Ectodermal cell (in vitro differentiated cells): ENCODE data around the gene MSMB.
"Not testable (repeated sequence)": the region's sequence is repeated elsewhere in the genome, so short reads cannot be mapped to it uniquely, and the experiment has no call there.

ENCODE experiments used
- H3K27ac ChIP-seq: 2 replicates; pipeline ENCODE4 v1.7.0; 2013; ENCODE audit warnings: mild to moderate bottlenecking, low read depth, low read length; ENCODE audit not compliant: insufficient read depth, poor library complexity, severe bottlenecking
- H3K27me3 ChIP-seq: 2 replicates; pipeline ENCODE4 v1.7.0; 2013; ENCODE audit warnings: mild to moderate bottlenecking, low read length; ENCODE audit not compliant: insufficient read depth, control insufficient read depth, poor library complexity, severe bottlenecking
- H3K36me3 ChIP-seq: one replicate; pipeline ENCODE4 v1.7.0; 2013; ENCODE audit warnings: low read length; ENCODE audit not compliant: control insufficient read depth, insufficient read depth
- H3K4me1 ChIP-seq: one replicate; pipeline ENCODE4 v1.7.0; 2013; ENCODE audit warnings: low read length; ENCODE audit not compliant: control insufficient read depth, insufficient read depth
- H3K4me3 ChIP-seq: 2 replicates; pipeline ENCODE4 v1.7.0; 2013; ENCODE audit warnings: low read depth, low read length, control low read depth; ENCODE audit not compliant: insufficient read depth
- H3K9me3 ChIP-seq: 2 replicates; pipeline ENCODE4 v1.7.0; 2013; ENCODE audit warnings: mild to moderate bottlenecking, low read length, moderate library complexity; ENCODE audit not compliant: control insufficient read depth
- WGBS, 2 experiments: methylation state at CpG; one replicate each; pipeline ENCODE4 v1.1.7; 2013; ENCODE audit warnings: missing lambda C conversion rate in 2 of 2; 5-methylcytosine and 5-hydroxymethylcytosine counted together

MSMB gene

GRCh38 chr10:46052791-46053375, 6.8 kb upstream of the MSMB start:
- WGBS, 2 experiments = 91 to 93% methylated on average over 5 to 6 of the region's 6 CpGs
- Histone ChIP-seq H3K4me1 (peaks cover 5% of the 10 kb centered on the region), H3K27ac (no peak overlapping the region), H3K36me3 (no peaks in the 10 kb centered on the region), H3K9me3 (no peaks in the 10 kb centered on the region), H3K27me3 (peaks cover 30% of the 10 kb centered on the region), H3K4me3 (no peak overlapping the region)

GRCh38 chr10:46052057-46052790, 6.2 kb upstream of the MSMB start:
- H3K27ac ChIP-seq = no peak overlapping the region
- H3K27me3 ChIP-seq = peaks cover 30% of the 10 kb centered on the region
- H3K4me3 ChIP-seq = no peak overlapping the region
- peaks cover 5% of the 10 kb centered on the region for H3K4me1 ChIP-seq
- WGBS, 2 experiments = 58 to 68% methylated on average over 6 of the region's 7 CpGs
- H3K9me3 ChIP-seq = no peaks in the 10 kb centered on the region
- no peaks in the 10 kb centered on the region for H3K36me3 ChIP-seq

GRCh38 chr10:46050941-46051623, 5.0 kb upstream of the MSMB start:
- 83% methylated on average over 11 of the region's 11 CpGs for WGBS, 2 experiments
- H3K4me3 ChIP-seq = no peak overlapping the region
- no peak overlapping the region for H3K27ac ChIP-seq
- H3K9me3 ChIP-seq = no peaks in the 10 kb centered on the region
- H3K27me3 ChIP-seq = peaks cover 36% of the 10 kb centered on the region
- no peaks in the 10 kb centered on the region for H3K36me3 ChIP-seq
- peaks cover 5% of the 10 kb centered on the region for H3K4me1 ChIP-seq

- H3K36me3 ChIP-seq, H3K27ac ChIP-seq, H3K4me3 ChIP-seq, H3K4me1 ChIP-seq, H3K9me3 ChIP-seq: not testable (repeated sequence)
- peaks cover 38% of the 10 kb centered on the region for H3K27me3 ChIP-seq
- WGBS, 2 experiments = 94 to 97% methylated on average over 9 to 10 of the region's 11 CpGs
Measured at GRCh38 chr10:46049497-46049831, 3.4 kb upstream of the MSMB start.

GRCh38 chr10:46048152-46048551, 2.1 kb upstream of the MSMB start:
- peaks cover 5% of the 10 kb centered on the region for H3K4me1 ChIP-seq
- 74 to 85% methylated on average over 2 of the region's 2 CpGs for WGBS, 2 experiments
- peaks cover 27% of the 10 kb centered on the region for H3K27me3 ChIP-seq
- H3K27ac ChIP-seq = no peak overlapping the region
- H3K4me3 ChIP-seq = no peak overlapping the region
- H3K9me3 ChIP-seq = no peaks in the 10 kb centered on the region
- H3K36me3 ChIP-seq = no peaks in the 10 kb centered on the region

GRCh38 chr10:46042527-46042926, 3.5 kb downstream of the MSMB start:
- Histone ChIP-seq H3K9me3 (no peaks in the 10 kb centered on the region), H3K27me3 (peaks cover 7% of the 10 kb centered on the region), H3K36me3 (no peaks in the 10 kb centered on the region), H3K4me1 (no peaks in the 10 kb centered on the region), H3K27ac (no peak overlapping the region), H3K4me3 (no peak overlapping the region)
- 80 to 87% methylated on average over 4 of the region's 4 CpGs for WGBS, 2 experiments

GRCh38 chr10:46040004-46040403, 6.1 kb downstream of the MSMB start:
- Histone ChIP-seq H3K9me3 (no peaks in the 10 kb centered on the region), H3K27me3 (no peaks in the 10 kb centered on the region), H3K4me1 (no peaks in the 10 kb centered on the region), H3K4me3 (no peak overlapping the region), H3K36me3 (no peaks in the 10 kb centered on the region), H3K27ac (no peak overlapping the region)
- WGBS, 2 experiments = 91 to 95% methylated on average over 3 of the region's 3 CpGs

GRCh38 chr10:46037107-46037825, 8.8 kb downstream of the MSMB start:
- no peaks in the 10 kb centered on the region for H3K36me3 ChIP-seq
- H3K27ac ChIP-seq = no peak overlapping the region
- no peaks in the 10 kb centered on the region for H3K4me1 ChIP-seq
- 90 to 94% methylated on average over 8 of the region's 8 CpGs for WGBS, 2 experiments
- H3K4me3 ChIP-seq = no peak overlapping the region
- H3K9me3 ChIP-seq = no peaks in the 10 kb centered on the region
- no peaks in the 10 kb centered on the region for H3K27me3 ChIP-seq

GRCh38 chr10:46035923-46036849, 9.9 kb downstream of the MSMB start:
- Histone ChIP-seq H3K4me3 (no peak overlapping the region), H3K27me3 (no peaks in the 10 kb centered on the region), H3K27ac (no peak overlapping the region), H3K36me3 (no peaks in the 10 kb centered on the region), H3K4me1 (no peaks in the 10 kb centered on the region), H3K9me3 (no peaks in the 10 kb centered on the region)
- WGBS, 2 experiments = 78 to 82% methylated on average over 8 of the region's 8 CpGs
